ENCODE measurements around the gene ATP2B2.

Gene ATP2B2

GRCh38 chr3:10507331-10507730 lies 1.9 kb upstream of the ATP2B2 start:
- no peak overlapping the region for H3K4me3 ChIP-seq (ENCODE audit: low read depth, low read length)
- TF ChIP-seq CTCF (IDR thresholded peaks at IDR 0.05; ENCODE audit: low read depth, low read length), result no peak

- TF ChIP-seq CTCF (IDR thresholded peaks at IDR 0.05; ENCODE audit: low read depth, low read length), result no peak
- H3K4me3 ChIP-seq (ENCODE audit: low read depth, low read length), result no peak overlapping the region
These were observed 1.3 kb upstream of the ATP2B2 start for GRCh38 chr3:10506696-10507095.

GRCh38 chr3:10505791-10506585 lies 602 bp upstream of the ATP2B2 start:
- TF ChIP-seq CTCF (IDR thresholded peaks at IDR 0.05; ENCODE audit: low read depth, low read length), result no peak
- no peak overlapping the region for H3K4me3 ChIP-seq (ENCODE audit: low read depth, low read length)

GRCh38 chr3:10504171-10505049 lies 976 bp downstream of the ATP2B2 start:
- no peak for TF ChIP-seq CTCF (IDR thresholded peaks at IDR 0.05; ENCODE audit: low read depth, low read length)
- no peak overlapping the region for H3K4me3 ChIP-seq (ENCODE audit: low read depth, low read length)

GRCh38 chr3:10503217-10503796 lies 2.1 kb downstream of the ATP2B2 start:
- H3K4me3 ChIP-seq (ENCODE audit: low read depth, low read length), result no peak overlapping the region
- no peak for TF ChIP-seq CTCF (IDR thresholded peaks at IDR 0.05; ENCODE audit: low read depth, low read length)

- H3K4me3 ChIP-seq (ENCODE audit: low read depth, low read length), result no peak overlapping the region
- no peak for TF ChIP-seq CTCF (IDR thresholded peaks at IDR 0.05; ENCODE audit: low read depth, low read length)
These were observed 3.1 kb downstream of the ATP2B2 start for GRCh38 chr3:10502185-10502880.
